Endothelial cell of umbilical vein (primary cell): ENCODE results near the gene CDH11. TPM values are rescaled to one million over a fixed set of nuclear protein-coding genes. Genes with fewer than 3 reads are reported as not detected.

Experiments used
- BruUV-seq: library from RNA; stranded (reverse); fragments of 400-500 nt; replicated peaks from 2 replicates; lab custom pipeline; 2021; lab: Mats Ljungman, UMichigan
- CTCF ChIA-PET: fragments of 300-600, 350-600 bp; sonication (Branson Sonifier 250); formaldehyde crosslinking; loops from one replicate; lab custom pipeline; 2021; ENCODE audit warnings: antibody characterized with exemption, inconsistent platforms; lab: Charles Lee
- POLR2A ChIA-PET: fragments of 300-600, 350-600 bp; sonication (Branson Sonifier 250); formaldehyde crosslinking; loops from one replicate; lab custom pipeline; 2021; ENCODE audit warnings: antibody characterized with exemption, inconsistent platforms; lab: Charles Lee
- DNase-seq: peaks from one replicate; pipeline ENCODE4 v3.0.0-alpha.2; 2011; ENCODE audit warnings: low read depth, low spot score
- FAIRE-seq: peaks from 2 replicates; lab custom pipeline; 2011; peaks lifted over from hg19 to GRCh38; lab: Jason Lieb, UNC
- H2AFZ ChIP-seq: 2 replicates; pipeline ENCODE4 v1.6.0; 2012; ENCODE audit warnings: low read depth, low read length, control low read depth, inconsistent platforms
- H3K27ac ChIP-seq: 2 replicates; pipeline ENCODE4 v1.5.1; 2011; ENCODE audit warnings: low read depth, mild to moderate bottlenecking, control low read depth, low read length, moderate library complexity; ENCODE audit not compliant: insufficient read depth
- H3K27me3 ChIP-seq, 2 experiments: 2 replicates each; pipeline versions ENCODE4 v1.6.0 to v1.6.1; 2011; ENCODE audit warnings: low read length in 2 of 2, mixed read lengths in 1 of 2; ENCODE audit not compliant: control insufficient read depth in 2 of 2, insufficient read depth in 2 of 2
- H3K36me3 ChIP-seq, 2 experiments: 2 replicates in 1 of 2; 3 replicates in 1 of 2; pipeline ENCODE4 v1.5.1; 2011; ENCODE audit warnings: low read length in 2 of 2, mild to moderate bottlenecking in 1 of 2, moderate library complexity in 1 of 2; ENCODE audit not compliant: control insufficient read depth in 2 of 2, insufficient read depth in 2 of 2; ENCODE audit errors: extremely low read depth in 1 of 2
- H3K4me1 ChIP-seq: 3 replicates; pipeline ENCODE4 v1.5.1; 2011; ENCODE audit warnings: mild to moderate bottlenecking, low read length; ENCODE audit not compliant: control insufficient read depth, insufficient read depth; ENCODE audit errors: extremely low read depth
- H3K4me2 ChIP-seq: 2 replicates; pipeline ENCODE4 v1.6.1; 2011; ENCODE audit warnings: low read length, control low read depth, mixed read lengths; ENCODE audit not compliant: insufficient read depth
- H3K4me3 ChIP-seq, 3 experiments: fragments of 200-600 bp in 1 of 3; sonication (generic), shearing (Covaris generic) in 1 of 3; replicated peaks in 1 of 3; 2 replicates each; pipeline ENCODE4 v1.5.1; 2011 to 2016; ENCODE audit warnings: control low read depth in 3 of 3, low read length in 3 of 3, mild to moderate bottlenecking in 2 of 3, inconsistent platforms in 1 of 3, low read depth in 1 of 3, moderate library complexity in 1 of 3; ENCODE audit not compliant: insufficient read depth in 1 of 3
- H3K79me2 ChIP-seq: 2 replicates; pipeline ENCODE4 v1.6.0; 2012; ENCODE audit warnings: low read length, inconsistent platforms; ENCODE audit not compliant: control insufficient read depth, insufficient read depth
- H3K9ac ChIP-seq: replicated peaks from 2 replicates; pipeline ENCODE3; 2011; ENCODE audit warnings: low read length, control low read depth; ENCODE audit not compliant: insufficient read depth; ENCODE audit errors: extremely low read depth
- H3K9me1 ChIP-seq: replicated peaks from 3 replicates; pipeline ENCODE4 v1.6.0; 2011; ENCODE audit warnings: mild to moderate bottlenecking, low read length; ENCODE audit not compliant: control insufficient read depth, insufficient read depth; ENCODE audit errors: extremely low read depth
- H3K9me3 ChIP-seq: replicated peaks from 2 replicates; pipeline ENCODE4 v1.5.1; 2012; ENCODE audit warnings: low read length, inconsistent platforms; ENCODE audit not compliant: control insufficient read depth, insufficient read depth
- H4K20me1 ChIP-seq: replicated peaks from 2 replicates; pipeline ENCODE3; 2011; ENCODE audit warnings: mild to moderate bottlenecking, low read length; ENCODE audit not compliant: control insufficient read depth, insufficient read depth; ENCODE audit errors: extremely low read depth
- CTCF ChIP-seq, 2 donors: IDR thresholded peaks; 1 replicate in 1 of 2; 2 replicates in 1 of 2; pipeline ENCODE4 v1.5.1; 2011; ENCODE audit warnings: low read length in 2 of 2, mild to moderate bottlenecking in 2 of 2, moderate library complexity in 2 of 2, control low read depth in 1 of 2, inconsistent platforms in 1 of 2, low read depth in 1 of 2; ENCODE audit not compliant: insufficient read depth in 1 of 2; ENCODE audit errors: extremely low read depth in 1 of 2
- EZH2 ChIP-seq: IDR thresholded peaks from 2 replicates; pipeline ENCODE4 v1.6.1; 2012; ENCODE audit warnings: borderline replicate concordance, low read depth, mild to moderate bottlenecking, moderate library complexity, low read length, inconsistent platforms; ENCODE audit not compliant: severe bottlenecking
- FOS ChIP-seq: IDR thresholded peaks from 2 replicates; pipeline ENCODE4 v1.6.1; 2011; ENCODE audit warnings: mild to moderate bottlenecking, low read length, moderate library complexity, borderline replicate concordance; ENCODE audit not compliant: insufficient read depth
- GATA2 ChIP-seq: IDR thresholded peaks from 2 replicates; pipeline ENCODE4 v1.7.0; 2011; ENCODE audit warnings: low read depth, mild to moderate bottlenecking, moderate library complexity, mixed read lengths, low read length; ENCODE audit not compliant: insufficient read length, insufficient read depth
- JUN ChIP-seq: IDR thresholded peaks from 2 replicates; pipeline ENCODE4 v1.6.1; 2011; ENCODE audit warnings: borderline replicate concordance, low read depth; ENCODE audit not compliant: insufficient read length, insufficient read depth
- MAX ChIP-seq: IDR thresholded peaks from 2 replicates; pipeline ENCODE4 v1.6.1; 2011; ENCODE audit not compliant: insufficient read depth, insufficient read length
- MYC ChIP-seq: IDR thresholded peaks from one replicate; pipeline ENCODE4 v1.6.1; 2011; ENCODE audit warnings: mild to moderate bottlenecking, low read depth, low read length
- POLR2A ChIP-seq: IDR thresholded peaks from 2 replicates; pipeline ENCODE4 v1.6.1; 2012; ENCODE audit warnings: low read depth, mild to moderate bottlenecking, control low read depth, low read length
- POLR2AphosphoS5 ChIP-seq: IDR thresholded peaks from 2 replicates; pipeline ENCODE4 v1.6.1; 2012; ENCODE audit warnings: low read depth, mild to moderate bottlenecking, control low read depth, low read length, moderate library complexity; ENCODE audit not compliant: insufficient read depth
- dilution Hi-C: fragments of 300-500 bp; cut with MboI; formaldehyde crosslinking; loops from one replicate; pipeline ENCODE4 v1.15.0; 2019; ENCODE audit warnings: low sequenced_read_pairs; ENCODE audit not compliant: extremely low pct_ligation_motif_present
- intact Hi-C: fragments of 100-400 bp; cut with micrococcal nuclease; formaldehyde crosslinking; loops from one replicate; pipeline ENCODE4 v1.10.0; 2022
- polyA plus RNA-seq, 4 experiments: library from polyadenylated mRNA; depleted of rRNA in 3 of 4; stranded (reverse) in 3 of 4; unstranded in 1 of 4; fragments of >200 nt; gene quantifications; 2 replicates each; pipeline versions ENCODE4 v1.2.1 to v1.2.3, GENCODE V29; 2011 to 2012; ENCODE audit warnings: missing spikeins in 1 of 4
- total RNA-seq: library from RNA; stranded (reverse); gene quantifications from 2 replicates; pipeline ENCODE4 v1.2.3, GENCODE V29; 2021

The CDH11 gene
- total and polyA plus RNA-seq, 2 donors (not counting 3 experiments of a cell fraction or from before 2014, with no cell fraction given): 30.4 to 32.7 TPM

- Histone ChIP-seq H2AFZ (no peak overlapping the region), H3K27ac (no peak overlapping the region), H3K79me2 (no peaks in the 10 kb centered on the region), H3K4me3 (no peak overlapping the region), H3K9me1 (no peaks in the 10 kb centered on the region), H3K4me2 (no peak overlapping the region), H3K27me3 (no peaks in the 10 kb centered on the region), H3K9me3 (no peaks in the 10 kb centered on the region), H4K20me1 (no peaks in the 10 kb centered on the region), H3K4me1 (no peaks in the 10 kb centered on the region), H3K36me3 (no peaks in the 10 kb centered on the region), H3K9ac (no peak overlapping the region)
- dilution Hi-C loops (no loop called here), intact Hi-C loops (loop anchor here (5.0 kb wide), 1 partner anchor 584 kb away; no protein-coding TSS in a partner anchor)
- TF ChIP-seq JUN (no peak), FOS (no peak), POLR2A (no peak)
- ChIA-PET POLR2A (no interaction called here), CTCF (no interaction called here)
- no peak for DNase-seq
- no TSS peak for BruUV-seq
- no peak for FAIRE-seq
These were observed 140.1 kb downstream of the CDH11 start for GRCh38 chr16:64981568-64982281.

- no peak for FAIRE-seq
These were observed 144.5 kb downstream of the CDH11 start for GRCh38 chr16:64977206-64977920.

More at GRCh38 chr16:64977206-64977920, 144.5 kb downstream of the CDH11 start:
- POLR2A ChIA-PET: no interaction called here
- no peaks in the 10 kb centered on the region for H3K9me3 ChIP-seq
- no TSS peak for BruUV-seq
- no peaks in the 10 kb centered on the region for H3K9me1 ChIP-seq
- H3K36me3 ChIP-seq: no peaks in the 10 kb centered on the region
- CTCF ChIA-PET: no interaction called here
- no peaks in the 10 kb centered on the region for H3K4me1 ChIP-seq
- no peaks in the 10 kb centered on the region for H4K20me1 ChIP-seq
- no peak for TF ChIP-seq MAX
- no peak for TF ChIP-seq POLR2A
- TF ChIP-seq POLR2AphosphoS5: no peak
- TF ChIP-seq CTCF (IDR thresholded peaks at IDR 0.05; ENCODE audit: extremely low read depth in 1 of 2, insufficient read depth in 1 of 2, low read depth in 1 of 2, low read length in 2 of 2): no peak
- no peak for TF ChIP-seq MYC
- no peak for TF ChIP-seq JUN
- TF ChIP-seq EZH2: no peak
- TF ChIP-seq GATA2: no peak
- no peak for TF ChIP-seq FOS
- no peak overlapping the region for H3K4me2 ChIP-seq
- no peaks in the 10 kb centered on the region for H3K79me2 ChIP-seq
- intact Hi-C loops: no loop called here
- no peak overlapping the region for H3K27ac ChIP-seq
- H3K4me3 ChIP-seq: no peak overlapping the region
- H3K27me3 ChIP-seq: no peaks in the 10 kb centered on the region
- no peak overlapping the region for H3K9ac ChIP-seq
- dilution Hi-C loops: no loop called here
- no peak for DNase-seq
- H2AFZ ChIP-seq: no peak overlapping the region
